Ishikawa (cell line): ENCODE measurements around the gene GPR62.

Experiments
- CEBPB ChIP-seq: IDR thresholded peaks from 2 replicates; pipeline ENCODE4 v1.6.1; 2012
- CREB1 ChIP-seq: IDR thresholded peaks from 2 replicates; pipeline ENCODE4 v1.6.1; 2012; ENCODE audit warnings: low read depth
- EGR1 ChIP-seq: IDR thresholded peaks from 2 replicates; pipeline ENCODE4 v1.6.1; 2012
- EP300 ChIP-seq: IDR thresholded peaks from 2 replicates; pipeline ENCODE4 v1.6.1; 2012; ENCODE audit warnings: borderline replicate concordance
- FOXM1 ChIP-seq: IDR thresholded peaks from 2 replicates; pipeline ENCODE4 v1.6.1; 2012; ENCODE audit warnings: low read depth, borderline replicate concordance
- NFIC ChIP-seq: IDR thresholded peaks from 2 replicates; pipeline ENCODE4 v1.6.1; 2012
- RAD21 ChIP-seq: IDR thresholded peaks from 2 replicates; pipeline ENCODE4 v1.6.1; 2012; ENCODE audit warnings: low read depth
- TAF1 ChIP-seq: IDR thresholded peaks from 2 replicates; pipeline ENCODE4 v1.6.1; 2012; ENCODE audit warnings: low read depth, mild to moderate bottlenecking
- TCF12 ChIP-seq: IDR thresholded peaks from 2 replicates; pipeline ENCODE4 v1.6.1; 2012; ENCODE audit warnings: low read depth
- TEAD4 ChIP-seq: IDR thresholded peaks from 2 replicates; pipeline ENCODE4 v1.6.1; 2012
- YY1 ChIP-seq: IDR thresholded peaks from 2 replicates; pipeline ENCODE4 v1.6.1; 2012; ENCODE audit warnings: low read depth
- ZBTB7A ChIP-seq: IDR thresholded peaks from 2 replicates; pipeline ENCODE4 v1.6.1; 2012; ENCODE audit warnings: low read depth
- TF ChIP-seq, protein P1 (sequence below): IDR thresholded peaks from 2 replicates; pipeline ENCODE4 v1.6.1; 2012; ENCODE audit warnings: low read depth, mild to moderate bottlenecking
- TF ChIP-seq, protein P2 (sequence below): IDR thresholded peaks from 2 replicates; pipeline ENCODE4 v1.6.1; 2012
- TF ChIP-seq, protein P3 (sequence below): IDR thresholded peaks from 2 replicates; pipeline ENCODE4 v1.6.1; 2012

GPR62 gene

DNA sequence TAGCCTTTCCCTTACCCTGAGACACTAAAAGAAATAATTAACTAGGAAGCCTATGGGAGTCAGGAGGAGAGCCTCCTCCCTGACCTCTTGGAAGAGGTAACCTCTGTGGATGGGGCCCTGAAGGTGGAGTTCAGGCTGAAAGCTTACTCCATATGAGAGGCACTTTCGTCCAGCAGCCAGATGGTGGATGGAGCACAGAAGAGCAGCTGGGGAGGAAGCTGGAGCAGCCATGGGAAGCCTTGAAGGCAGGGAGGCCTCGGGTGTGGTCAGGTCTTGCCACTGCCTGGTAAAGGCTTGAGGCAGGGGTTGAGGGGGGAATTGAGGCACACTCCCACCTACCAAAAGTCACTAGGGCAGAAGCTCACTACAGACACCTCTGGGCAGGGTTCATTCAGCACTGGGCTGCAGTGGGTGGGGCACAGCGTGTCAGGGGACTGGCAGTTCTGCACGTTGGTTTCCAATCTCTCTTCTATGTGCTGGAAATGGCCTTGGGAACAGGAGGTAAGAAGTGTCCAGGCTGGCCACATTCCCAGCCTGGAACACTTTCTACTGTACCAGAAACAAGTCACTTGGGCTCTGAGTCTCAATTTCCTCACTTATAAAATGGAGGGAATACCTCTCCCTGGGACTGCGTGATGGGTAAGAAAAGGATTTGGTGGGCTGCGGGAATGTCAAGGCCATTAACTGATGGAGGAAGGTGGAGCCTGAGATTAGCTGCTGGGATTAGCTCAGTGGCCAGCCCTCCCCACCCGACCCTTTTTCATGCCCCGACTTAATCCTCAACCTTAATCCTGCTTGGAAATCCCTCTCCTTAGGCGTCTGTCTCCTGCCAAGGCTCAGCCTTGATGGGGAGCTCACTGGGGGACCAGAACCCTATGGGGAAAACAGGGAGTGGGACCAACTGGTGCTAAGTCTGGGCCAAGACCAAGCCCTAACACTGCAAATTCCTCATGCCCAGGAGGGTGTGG lies 6.7 kb downstream of the GPR62 start:
- no peak for TF ChIP-seq NFIC
- no peak for TF ChIP-seq YY1
- TF ChIP-seq FOXM1, result no peak

DNA sequence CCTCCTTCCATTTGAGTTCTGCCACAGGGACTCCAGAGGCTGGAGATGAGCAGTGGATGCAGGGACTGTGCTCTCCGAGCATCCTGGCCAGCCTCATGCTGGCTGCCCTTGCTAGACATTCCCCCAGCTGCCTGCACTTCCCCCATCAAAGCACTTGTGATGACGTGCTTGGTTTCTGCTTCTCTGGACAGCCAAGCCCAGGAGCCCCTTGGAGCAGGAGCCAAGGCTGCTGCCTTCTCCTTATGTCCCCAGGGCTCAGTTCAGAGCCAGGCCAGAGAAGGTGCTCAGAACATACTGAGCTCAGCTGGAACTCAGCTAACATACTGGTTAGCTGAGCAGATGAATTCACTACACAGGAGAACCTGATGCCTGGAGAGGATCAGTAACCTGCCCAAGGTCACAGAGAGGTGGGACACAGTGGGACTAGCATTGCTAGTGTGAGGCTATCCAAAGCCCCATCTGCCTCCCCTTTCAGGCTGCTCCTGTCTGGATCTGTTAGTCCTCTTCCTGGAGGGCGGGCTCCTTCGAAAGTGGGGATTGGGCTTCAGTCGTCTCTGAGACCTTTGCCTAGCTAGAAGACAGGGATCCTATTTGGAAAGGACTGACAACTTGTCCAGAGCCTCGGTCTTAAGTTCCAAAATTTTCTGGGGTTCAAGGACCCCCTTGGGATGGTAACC lies 7.8 kb downstream of the GPR62 start:
- TF ChIP-seq, protein P1, sequence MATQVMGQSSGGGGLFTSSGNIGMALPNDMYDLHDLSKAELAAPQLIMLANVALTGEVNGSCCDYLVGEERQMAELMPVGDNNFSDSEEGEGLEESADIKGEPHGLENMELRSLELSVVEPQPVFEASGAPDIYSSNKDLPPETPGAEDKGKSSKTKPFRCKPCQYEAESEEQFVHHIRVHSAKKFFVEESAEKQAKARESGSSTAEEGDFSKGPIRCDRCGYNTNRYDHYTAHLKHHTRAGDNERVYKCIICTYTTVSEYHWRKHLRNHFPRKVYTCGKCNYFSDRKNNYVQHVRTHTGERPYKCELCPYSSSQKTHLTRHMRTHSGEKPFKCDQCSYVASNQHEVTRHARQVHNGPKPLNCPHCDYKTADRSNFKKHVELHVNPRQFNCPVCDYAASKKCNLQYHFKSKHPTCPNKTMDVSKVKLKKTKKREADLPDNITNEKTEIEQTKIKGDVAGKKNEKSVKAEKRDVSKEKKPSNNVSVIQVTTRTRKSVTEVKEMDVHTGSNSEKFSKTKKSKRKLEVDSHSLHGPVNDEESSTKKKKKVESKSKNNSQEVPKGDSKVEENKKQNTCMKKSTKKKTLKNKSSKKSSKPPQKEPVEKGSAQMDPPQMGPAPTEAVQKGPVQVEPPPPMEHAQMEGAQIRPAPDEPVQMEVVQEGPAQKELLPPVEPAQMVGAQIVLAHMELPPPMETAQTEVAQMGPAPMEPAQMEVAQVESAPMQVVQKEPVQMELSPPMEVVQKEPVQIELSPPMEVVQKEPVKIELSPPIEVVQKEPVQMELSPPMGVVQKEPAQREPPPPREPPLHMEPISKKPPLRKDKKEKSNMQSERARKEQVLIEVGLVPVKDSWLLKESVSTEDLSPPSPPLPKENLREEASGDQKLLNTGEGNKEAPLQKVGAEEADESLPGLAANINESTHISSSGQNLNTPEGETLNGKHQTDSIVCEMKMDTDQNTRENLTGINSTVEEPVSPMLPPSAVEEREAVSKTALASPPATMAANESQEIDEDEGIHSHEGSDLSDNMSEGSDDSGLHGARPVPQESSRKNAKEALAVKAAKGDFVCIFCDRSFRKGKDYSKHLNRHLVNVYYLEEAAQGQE, result no peak
- TF ChIP-seq NFIC (no peak), TEAD4 (no peak), EGR1 (no peak), RAD21 (no peak), CEBPB (no peak), YY1 (no peak), TAF1 (no peak), EP300 (no peak), ZBTB7A (no peak), TCF12 (no peak), CREB1 (no peak), FOXM1 (no peak)
- TF ChIP-seq, protein P2, sequence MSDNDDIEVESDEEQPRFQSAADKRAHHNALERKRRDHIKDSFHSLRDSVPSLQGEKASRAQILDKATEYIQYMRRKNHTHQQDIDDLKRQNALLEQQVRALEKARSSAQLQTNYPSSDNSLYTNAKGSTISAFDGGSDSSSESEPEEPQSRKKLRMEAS, result no peak
- TF ChIP-seq, protein P3, sequence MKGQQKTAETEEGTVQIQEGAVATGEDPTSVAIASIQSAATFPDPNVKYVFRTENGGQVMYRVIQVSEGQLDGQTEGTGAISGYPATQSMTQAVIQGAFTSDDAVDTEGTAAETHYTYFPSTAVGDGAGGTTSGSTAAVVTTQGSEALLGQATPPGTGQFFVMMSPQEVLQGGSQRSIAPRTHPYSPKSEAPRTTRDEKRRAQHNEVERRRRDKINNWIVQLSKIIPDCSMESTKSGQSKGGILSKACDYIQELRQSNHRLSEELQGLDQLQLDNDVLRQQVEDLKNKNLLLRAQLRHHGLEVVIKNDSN, result no peak

DNA sequence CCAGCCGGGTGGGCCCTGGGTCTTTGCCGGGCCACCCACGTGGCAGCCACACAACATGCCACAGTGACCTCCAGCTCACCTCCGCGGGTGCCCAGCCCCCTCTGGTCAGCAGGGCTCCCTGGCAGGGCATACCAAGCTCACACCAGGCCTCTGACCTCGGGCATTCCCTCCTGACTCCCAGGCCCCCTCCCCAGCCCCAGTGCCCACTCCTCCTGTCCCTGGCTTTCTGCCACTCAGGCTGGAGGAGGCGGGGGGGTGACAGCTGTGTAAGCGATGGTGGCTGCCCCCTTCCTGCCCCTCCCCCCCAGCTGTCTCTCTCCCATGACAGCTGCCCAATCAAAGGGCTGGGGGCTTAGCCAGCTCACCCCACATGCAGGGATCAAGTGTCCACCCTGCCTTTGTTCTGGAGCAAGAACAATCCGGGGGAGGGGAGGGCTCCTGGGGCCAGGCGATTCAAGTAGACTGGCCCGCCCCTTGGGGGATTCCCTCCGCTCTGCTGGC lies 8.8 kb downstream of the GPR62 start:
- TF ChIP-seq CEBPB, result no peak
- TF ChIP-seq RAD21, result no peak
- no peak for TF ChIP-seq CREB1
- TF ChIP-seq ZBTB7A, result no peak
- no peak for TF ChIP-seq FOXM1
- TF ChIP-seq, protein P3, result no peak
- TF ChIP-seq, protein P2, result no peak
- no peak for TF ChIP-seq EP300
- TF ChIP-seq YY1, result no peak

DNA sequence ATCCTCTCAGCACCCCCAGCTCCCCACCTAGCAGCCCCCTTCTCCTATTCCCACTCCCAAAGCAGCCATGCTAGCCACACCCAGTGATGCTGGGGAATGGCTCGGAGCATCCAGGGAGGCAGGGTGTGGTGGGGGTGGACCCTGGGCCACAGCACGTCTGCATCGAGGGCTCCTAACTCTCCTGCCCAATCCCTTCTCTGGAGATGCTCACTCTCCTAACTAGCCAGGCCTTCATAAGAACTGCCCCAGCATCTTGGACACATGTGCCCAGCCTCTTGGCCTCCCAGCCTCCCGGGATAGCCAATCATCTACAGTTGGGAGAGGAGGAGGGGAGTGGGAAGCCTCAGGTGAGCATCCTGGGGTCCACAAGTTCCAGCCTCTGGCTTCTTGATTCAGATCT lies 9.3 kb downstream of the GPR62 start:
- TF ChIP-seq TEAD4 (no peak), CREB1 (no peak), ZBTB7A (no peak), TAF1 (no peak), NFIC (no peak), EP300 (no peak), EGR1 (no peak), CEBPB (no peak)
- TF ChIP-seq, protein P3, result no peak
- TF ChIP-seq, protein P1, result no peak
- TF ChIP-seq, protein P2, result no peak

DNA sequence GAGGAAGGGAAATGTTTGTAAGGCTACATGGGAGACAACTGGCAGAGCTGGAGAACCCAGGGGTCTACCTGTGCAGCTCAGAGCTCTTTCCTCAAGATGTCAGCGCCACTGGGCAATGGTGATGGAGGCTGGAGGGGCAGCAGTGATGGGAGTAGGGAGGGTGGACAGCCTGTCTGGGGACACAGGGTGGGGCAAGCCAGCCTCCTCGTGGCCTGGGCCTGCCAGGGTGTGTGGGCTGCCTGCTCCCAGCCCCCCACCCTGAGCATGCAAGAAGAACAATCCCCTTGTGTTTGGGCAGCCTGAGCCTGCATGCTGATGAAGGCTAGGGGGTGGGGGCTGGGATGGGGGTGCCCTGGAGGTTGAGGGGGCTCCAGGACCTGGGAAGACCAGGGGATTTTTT lies 10.8 kb downstream of the GPR62 start:
- TF ChIP-seq, protein P1, result no peak
- TF ChIP-seq TAF1, result no peak
- TF ChIP-seq EP300, result no peak
